Upper lobe of left lung (tissue), 6 donors: ENCODE data around the gene DXO. TPM values are rescaled to one million over a fixed set of nuclear protein-coding genes. Genes with fewer than 3 reads are reported as not detected.
"Not testable (repeated sequence)": the region's sequence is repeated elsewhere in the genome, so short reads cannot be mapped to it uniquely, and the experiment has no call there.

Experiments used
- ATAC-seq, 2 donors: fragments of 200-7000 bp; cut with Tn5 transposase; one replicate each; pipeline ENCODE4 v1.9.1; 2022; ENCODE audit warnings: mild to moderate bottlenecking in 2 of 2, moderate library complexity in 2 of 2; ENCODE audit not compliant: low FRiP score in 2 of 2
- DNase-seq, 2 donors: peaks; one replicate each; pipeline ENCODE4 v3.0.0-alpha.2; 2019 to 2020
- H3K27ac ChIP-seq, 4 donors: fragments of 200-600 bp; sonication (generic); one replicate each; pipeline ENCODE4 v1.5.1; 2016 to 2019
- H3K27me3 ChIP-seq, 4 donors: fragments of 200-600 bp; sonication (generic); one replicate each; pipeline ENCODE4 v1.5.1; 2017 to 2019
- H3K36me3 ChIP-seq, 4 donors: fragments of 200-600 bp; sonication (generic); one replicate each; pipeline ENCODE4 v1.5.1; 2016 to 2019
- H3K4me1 ChIP-seq, 4 donors: fragments of 200-600 bp; sonication (generic); one replicate each; pipeline ENCODE4 v1.5.1; 2018 to 2019
- H3K4me3 ChIP-seq, 4 donors: fragments of 200-600 bp; sonication (generic); one replicate each; pipeline ENCODE4 v1.5.1; 2017 to 2019; ENCODE audit warnings: mild to moderate bottlenecking in 2 of 4, moderate library complexity in 1 of 4
- H3K9me3 ChIP-seq, 4 donors: fragments of 200-600 bp; sonication (generic); one replicate each; pipeline ENCODE4 v1.5.1; 2018 to 2019
- CTCF ChIP-seq, 6 experiments: fragments of 450-650 bp in 4 of 6; fragments of 200-600 bp in 2 of 6; sonication (generic) in 2 of 6; IDR thresholded peaks; one replicate each; pipeline ENCODE4 v1.5.1; 2016 to 2019; ENCODE audit warnings: antibody characterized with exemption in 6 of 6
- EP300 ChIP-seq, 4 donors: sonication (generic); formaldehyde crosslinking; IDR thresholded peaks; one replicate each; pipeline ENCODE4 v1.5.1; 2017; ENCODE audit warnings: antibody characterized with exemption in 4 of 4, control low read depth in 2 of 4
- POLR2A ChIP-seq, 4 donors: fragments of 450-650 bp; IDR thresholded peaks; one replicate each; pipeline ENCODE4 v1.5.1; 2016 to 2017; ENCODE audit warnings: antibody characterized with exemption in 4 of 4, mild to moderate bottlenecking in 2 of 4
- POLR2AphosphoS5 ChIP-seq, 2 donors: sonication (generic); formaldehyde crosslinking; IDR thresholded peaks; one replicate each; pipeline ENCODE4 v1.5.1; 2017; ENCODE audit warnings: antibody characterized with exemption in 2 of 2
- WGBS, 2 donors: methylation state at CpG; one replicate each; pipeline ENCODE4 v1.1.5; 2017 to 2018; 5-methylcytosine and 5-hydroxymethylcytosine counted together
- total RNA-seq, 6 donors: library from RNA; depleted of rRNA in 4 of 6; stranded (reverse); fragments of >200 nt in 4 of 6; gene quantifications; one replicate each; pipeline versions ENCODE4 v1.1.0 to v1.2.1, GENCODE V29; 2016 to 2021
- donor health status: DM: no; HTN: no; CAD: no; lungs with moderate emphysema.
- donor health status: DM: no; HTN: yes; CAD: no; lungs with severe emphysema.

Gene DXO
- 10 to 100 TPM; 14.1 to 40.9 (median 19.3) TPM for total RNA-seq

GRCh38 chr6:31971993-31972708 lies at the start of gene DXO:
TSS of gene DXO (minus strand) at chr6:31972138. CDS start at chr6:31971675, 463 bp downstream.
- Histone ChIP-seq H3K27me3 (no peaks in the 10 kb centered on the region), H3K4me3 (peak within 1 kb of the TSS; percentile 55 to 88 (median 82)), H3K27ac (peak within 1 kb of the TSS; percentile 96 to 99 (median 97)), H3K36me3 (peaks cover 17 to 41% (median 32%) of the 10 kb centered on the region in 4 donors), H3K9me3 (no peaks in the 10 kb centered on the region), H3K4me1 (peaks cover 24 to 47% (median 30%) of the 10 kb centered on the region in 4 donors)
- TF ChIP-seq EP300 (IDR thresholded peaks at IDR 0.05) = peak in 1 of 4 donors; percentile 36
- TF ChIP-seq POLR2A (IDR thresholded peaks at IDR 0.05) = peak in 3 of 4 donors; percentile 40 to 74 (median 50)
- peak in 2 of 6 experiments; percentile 14 to 17 for TF ChIP-seq CTCF (IDR thresholded peaks at IDR 0.05)
- peak; percentile 84 to 88 for TF ChIP-seq POLR2AphosphoS5 (IDR thresholded peaks at IDR 0.05)
- WGBS, 2 donors = 0% methylated on average over 1 to 43 of the region's 62 CpGs
- ATAC-seq (peak; percentile 96 to 97), DNase-seq (peak; percentile 97 to 98)

GRCh38 chr6:32014547-32014946 lies 42.6 kb upstream of the DXO start, which contains the start of gene C4B:
TSS of gene C4B (plus strand) at chr6:32014795. CDS start at chr6:32014846, 51 bp downstream.
- H3K9me3 ChIP-seq, H3K4me3 ChIP-seq: not testable (repeated sequence)

GRCh38 chr6:32013738-32014137 lies 41.8 kb upstream of the DXO start:
- H3K4me1 ChIP-seq, H3K36me3 ChIP-seq, ATAC-seq, H3K4me3 ChIP-seq, H3K9me3 ChIP-seq, H3K27ac ChIP-seq, H3K27me3 ChIP-seq, DNase-seq: not testable (repeated sequence)
- no CpG with 5 or more reads among the region's 5 CpGs for WGBS, 2 donors

More at GRCh38 chr6:32014547-32014946, 42.6 kb upstream of the DXO start, which contains the start of gene C4B:
- H3K4me1 ChIP-seq, H3K27me3 ChIP-seq, DNase-seq, H3K27ac ChIP-seq, H3K36me3 ChIP-seq: not testable (repeated sequence)
- no CpG with 5 or more reads among the region's 6 CpGs for WGBS, 2 donors
- ATAC-seq = peak in 1 of 2 donors; percentile 3

GRCh38 chr6:32012941-32013617 lies 41.1 kb upstream of the DXO start:
- not testable (repeated sequence) for H3K4me1 ChIP-seq, H3K27me3 ChIP-seq, H3K27ac ChIP-seq, H3K9me3 ChIP-seq, H3K36me3 ChIP-seq, H3K4me3 ChIP-seq
- ATAC-seq (peak in 1 of 2 donors; percentile 43), DNase-seq (peak in 1 of 2 donors; percentile 67)
- WGBS, 2 donors = 86 to 88% methylated on average over 4 to 13 of the region's 17 CpGs

GRCh38 chr6:32010856-32011530 lies 39.1 kb upstream of the DXO start:
- H3K27ac ChIP-seq, H3K36me3 ChIP-seq, ATAC-seq, H3K4me3 ChIP-seq, H3K4me1 ChIP-seq, H3K27me3 ChIP-seq, H3K9me3 ChIP-seq: not testable (repeated sequence)
- peak in 1 of 2 donors; percentile 65 for DNase-seq
- WGBS, 2 donors = 69 to 85% methylated on average over 10 to 23 of the region's 27 CpGs

- H3K36me3 ChIP-seq, H3K9me3 ChIP-seq, H3K4me1 ChIP-seq, H3K4me3 ChIP-seq, H3K27me3 ChIP-seq, ATAC-seq, H3K27ac ChIP-seq: not testable (repeated sequence)
- 77 to 81% methylated on average over 4 to 5 of the region's 12 CpGs for whole genome bisulfite sequencing, 2 donors
- DNase-seq = peak in 1 of 2 donors; percentile 37
Observed at GRCh38 chr6:32009537-32009936, 37.6 kb upstream of the DXO start.

- H3K4me1 ChIP-seq, ATAC-seq, H3K9me3 ChIP-seq, H3K36me3 ChIP-seq, H3K27ac ChIP-seq, H3K4me3 ChIP-seq, H3K27me3 ChIP-seq: not testable (repeated sequence)
- peak in 1 of 2 donors; percentile 7 for DNase-seq
- WGBS, 2 donors = 52 to 76% methylated on average over 3 to 8 of the region's 12 CpGs
Observed at GRCh38 chr6:32008616-32009015, 36.7 kb upstream of the DXO start.

- not testable (repeated sequence) for H3K4me3 ChIP-seq, H3K4me1 ChIP-seq, H3K27ac ChIP-seq, H3K36me3 ChIP-seq, H3K9me3 ChIP-seq, H3K27me3 ChIP-seq, ATAC-seq
- peak in 1 of 2 donors; percentile 50 for DNase-seq
- WGBS, 2 donors = no CpG with 5 or more reads among the region's 24 CpGs
Observed at GRCh38 chr6:32008037-32008436, 36.1 kb upstream of the DXO start.

GRCh38 chr6:32007086-32007485 lies 35.1 kb upstream of the DXO start:
- not testable (repeated sequence) for ATAC-seq, H3K27me3 ChIP-seq, H3K9me3 ChIP-seq, H3K27ac ChIP-seq, H3K4me3 ChIP-seq, H3K36me3 ChIP-seq, H3K4me1 ChIP-seq
- WGBS, 2 donors = 83% methylated on average over 12 of the region's 12 CpGs; no CpG with 5 or more reads in 1 of the 2 donors
- DNase-seq = peak in 1 of 2 donors; percentile 36

GRCh38 chr6:32005991-32006529 lies 34.1 kb upstream of the DXO start:
- H3K27me3 ChIP-seq, H3K9me3 ChIP-seq, H3K4me3 ChIP-seq, H3K36me3 ChIP-seq, DNase-seq, H3K27ac ChIP-seq, H3K4me1 ChIP-seq, ATAC-seq: not testable (repeated sequence)
- 86 to 87% methylated on average over 7 to 8 of the region's 8 CpGs for WGBS, 2 donors

- H3K4me3 ChIP-seq, H3K9me3 ChIP-seq, H3K27me3 ChIP-seq, ATAC-seq, H3K27ac ChIP-seq, H3K4me1 ChIP-seq, H3K36me3 ChIP-seq: not testable (repeated sequence)
- 74 to 100% methylated on average over 1 to 9 of the region's 9 CpGs for WGBS, 2 donors
- DNase-seq = peak in 1 of 2 donors; percentile 64
Observed at GRCh38 chr6:32005538-32005880, 33.6 kb upstream of the DXO start.
